ENCODE data around the gene RAB37. TPM values are rescaled to one million over a fixed set of nuclear protein-coding genes. Genes with fewer than 3 reads are reported as not detected.

The RAB37 gene
- total and polyA plus RNA-seq, 2 of the 13 experiments (the other 11 are each of a cell fraction or from before 2014, with no cell fraction given): 0.91 to 3.7 TPM

DNA sequence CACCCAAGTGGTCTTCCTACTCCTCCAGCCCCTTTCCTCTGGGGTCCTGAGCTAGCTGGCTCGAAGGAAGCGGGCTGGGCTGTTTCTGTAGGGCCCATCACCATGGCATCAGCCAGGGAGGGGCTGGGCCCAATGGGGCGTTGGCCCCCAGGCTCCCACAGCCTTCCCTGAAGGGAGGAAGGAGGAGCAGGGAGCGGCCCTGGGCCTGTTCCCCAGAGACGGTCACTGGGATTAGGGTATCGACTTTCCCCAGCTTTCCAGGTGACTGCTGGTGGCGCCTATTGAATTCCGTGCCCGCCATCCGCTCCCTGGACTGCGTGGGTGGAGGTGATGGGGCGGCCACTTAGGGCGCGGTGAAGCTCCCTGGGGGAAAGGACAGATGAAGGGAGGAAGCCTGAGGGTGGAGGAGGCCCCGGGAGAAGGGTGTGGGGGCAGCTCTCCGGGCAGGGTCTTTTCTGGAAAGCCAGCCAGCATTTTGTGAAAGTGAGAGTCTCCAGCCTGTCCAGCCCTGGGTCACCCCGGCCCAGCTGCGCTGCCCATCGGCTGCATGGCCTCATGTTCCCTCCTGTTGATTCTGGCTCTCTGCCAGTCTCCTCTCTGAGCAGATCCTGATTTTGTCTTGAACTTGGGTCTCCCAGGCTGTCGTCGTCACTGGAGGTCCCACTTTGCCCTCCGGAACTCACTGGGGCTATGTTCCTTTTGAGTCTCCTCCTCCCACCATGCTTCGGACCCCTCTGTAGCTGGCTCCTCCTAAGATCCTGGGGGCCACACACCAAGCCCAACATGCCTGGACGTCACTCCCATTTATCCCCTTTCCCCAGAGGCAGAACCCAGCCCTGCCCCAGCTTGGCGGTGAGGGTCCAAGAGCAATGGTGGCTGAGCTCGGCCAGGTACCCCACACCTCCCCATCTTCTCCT is 21.1 kb downstream of the RAB37 start (continued):
- TF ChIP-seq, protein P1, sequence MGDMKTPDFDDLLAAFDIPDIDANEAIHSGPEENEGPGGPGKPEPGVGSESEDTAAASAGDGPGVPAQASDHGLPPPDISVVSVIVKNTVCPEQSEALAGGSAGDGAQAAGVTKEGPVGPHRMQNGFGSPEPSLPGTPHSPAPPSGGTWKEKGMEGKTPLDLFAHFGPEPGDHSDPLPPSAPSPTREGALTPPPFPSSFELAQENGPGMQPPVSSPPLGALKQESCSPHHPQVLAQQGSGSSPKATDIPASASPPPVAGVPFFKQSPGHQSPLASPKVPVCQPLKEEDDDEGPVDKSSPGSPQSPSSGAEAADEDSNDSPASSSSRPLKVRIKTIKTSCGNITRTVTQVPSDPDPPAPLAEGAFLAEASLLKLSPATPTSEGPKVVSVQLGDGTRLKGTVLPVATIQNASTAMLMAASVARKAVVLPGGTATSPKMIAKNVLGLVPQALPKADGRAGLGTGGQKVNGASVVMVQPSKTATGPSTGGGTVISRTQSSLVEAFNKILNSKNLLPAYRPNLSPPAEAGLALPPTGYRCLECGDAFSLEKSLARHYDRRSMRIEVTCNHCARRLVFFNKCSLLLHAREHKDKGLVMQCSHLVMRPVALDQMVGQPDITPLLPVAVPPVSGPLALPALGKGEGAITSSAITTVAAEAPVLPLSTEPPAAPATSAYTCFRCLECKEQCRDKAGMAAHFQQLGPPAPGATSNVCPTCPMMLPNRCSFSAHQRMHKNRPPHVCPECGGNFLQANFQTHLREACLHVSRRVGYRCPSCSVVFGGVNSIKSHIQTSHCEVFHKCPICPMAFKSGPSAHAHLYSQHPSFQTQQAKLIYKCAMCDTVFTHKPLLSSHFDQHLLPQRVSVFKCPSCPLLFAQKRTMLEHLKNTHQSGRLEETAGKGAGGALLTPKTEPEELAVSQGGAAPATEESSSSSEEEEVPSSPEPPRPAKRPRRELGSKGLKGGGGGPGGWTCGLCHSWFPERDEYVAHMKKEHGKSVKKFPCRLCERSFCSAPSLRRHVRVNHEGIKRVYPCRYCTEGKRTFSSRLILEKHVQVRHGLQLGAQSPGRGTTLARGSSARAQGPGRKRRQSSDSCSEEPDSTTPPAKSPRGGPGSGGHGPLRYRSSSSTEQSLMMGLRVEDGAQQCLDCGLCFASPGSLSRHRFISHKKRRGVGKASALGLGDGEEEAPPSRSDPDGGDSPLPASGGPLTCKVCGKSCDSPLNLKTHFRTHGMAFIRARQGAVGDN (CRISPR knock-in tag; IDR thresholded peaks at IDR 0.05): peak; percentile 70
- TF ChIP-seq HMG20B (CRISPR knock-in tag; conservative IDR thresholded peaks at IDR 0.05): 0 out of 2 replicates have a peak, but pooled peaks have one; percentile 6
- TF ChIP-seq, protein P2, sequence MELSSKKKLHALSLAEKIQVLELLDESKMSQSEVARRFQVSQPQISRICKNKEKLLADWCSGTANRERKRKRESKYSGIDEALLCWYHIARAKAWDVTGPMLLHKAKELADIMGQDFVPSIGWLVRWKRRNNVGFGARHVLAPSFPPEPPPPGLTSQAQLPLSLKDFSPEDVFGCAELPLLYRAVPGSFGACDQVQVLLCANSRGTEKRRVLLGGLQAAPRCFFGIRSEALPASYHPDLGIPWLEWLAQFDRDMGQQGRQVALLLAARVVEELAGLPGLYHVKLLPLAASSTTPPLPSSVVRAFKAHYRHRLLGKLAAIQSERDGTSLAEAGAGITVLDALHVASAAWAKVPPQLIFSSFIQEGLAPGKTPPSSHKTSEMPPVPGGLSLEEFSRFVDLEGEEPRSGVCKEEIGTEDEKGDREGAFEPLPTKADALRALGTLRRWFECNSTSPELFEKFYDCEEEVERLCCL (CRISPR knock-in tag; IDR thresholded peaks at IDR 0.05; ENCODE audit: borderline replicate concordance): no peak

DNA sequence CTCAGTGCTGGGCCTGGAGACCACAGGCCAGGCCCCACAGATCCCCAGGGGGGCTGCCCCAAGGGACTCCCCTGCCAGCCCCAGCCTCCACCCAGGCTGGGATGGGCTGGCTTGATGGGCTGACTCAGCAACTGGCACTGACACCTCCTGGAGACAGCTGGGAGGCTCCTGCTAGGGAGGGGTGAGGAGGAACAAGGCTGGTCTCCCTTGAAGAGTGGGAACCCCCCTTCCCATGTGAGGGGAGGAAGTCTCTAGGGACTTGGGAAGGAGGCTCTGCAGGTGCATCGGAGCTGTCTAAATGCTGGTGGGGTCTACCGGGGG is 21.8 kb downstream of the RAB37 start:
- Histone ChIP-seq H3K9me3 (ENCODE audit: low read length) (no peaks in the 10 kb centered on the region), H2AFZ (ENCODE audit: low read length) (no peak overlapping the region), H3K27me3 (ENCODE audit: control insufficient read depth in 1 of 2, insufficient read depth in 2 of 2, low read length in 2 of 2) (no peaks in the 10 kb centered on the region), H4K20me1 (ENCODE audit: insufficient read depth, low read length) (peaks cover 82% of the 10 kb centered on the region), H3K4me2 (ENCODE audit: low read depth, low read length) (peak overlapping the region; percentile 92), H3K27ac (ENCODE audit: extremely low read length, insufficient read depth, low read length) (peak overlapping the region; percentile 64), H3K36me3 (replicated peaks in 1 of 2; ENCODE audit: control insufficient read depth in 1 of 2, insufficient read depth in 2 of 2, low read length in 2 of 2) (peaks cover 31 to 44% of the 10 kb centered on the region in 2 experiments), H3K9ac (ENCODE audit: insufficient read depth, low read depth, low read length) (no peak overlapping the region), H3K4me1 (ENCODE audit: insufficient read depth, low read length) (peaks cover 99% of the 10 kb centered on the region), H3K4me3 (replicated peaks in 1 of 3; ENCODE audit: insufficient read depth in 1 of 3, low read depth in 2 of 3, low read length in 3 of 3) (peak overlapping the region in 1 of 3 experiments; percentile 49; a peak in 1 of 6 replicates), H3K79me2 (ENCODE audit: insufficient read depth, low read length) (peaks cover 95% of the 10 kb centered on the region)
- BruUV-seq (replicated peaks): no TSS peak
- intact Hi-C loops (cut with micrococcal nuclease; ENCODE audit: unreplicated experiment) (no loop called here), in situ Hi-C loops (cut with HindIII; ENCODE audit: extremely low pct_ligation_motif_present, low pct_unique_long_range_greater_than_20kb) (loop anchor here (10.0 kb wide), 1 partner anchor 324 kb away; the partner anchor contains the start of gene GPRC5C)
- no peak for DNase-seq (ENCODE audit: low spot score)
- WGBS (ENCODE audit: low lambda C conversion rate): 93% methylated on average over 2 of the region's 2 CpGs
- no peak for FAIRE-seq
- CTCF ChIA-PET (ENCODE audit: low intra/inter-chr PET ratio, low total read pairs): no interaction called here
- no peak for ATAC-seq
- POLR2A ChIA-PET: interaction anchor here (7.7 to 29.3 kb wide), 3 partner anchors 4 to 21 kb away, joined by 68 to 1459 read pairs (median 1459); partner anchors contain the start of genes NAT9, NHERF1 and RAB37
- no peak for TF ChIP-seq GPN1 (CRISPR knock-in tag; IDR thresholded peaks at IDR 0.05; ENCODE audit: borderline replicate concordance)
- TF ChIP-seq HMG20A (CRISPR knock-in tag; IDR thresholded peaks at IDR 0.05; ENCODE audit: borderline replicate concordance): no peak
- no peak for TF ChIP-seq TMF1 (CRISPR knock-in tag; IDR thresholded peaks at IDR 0.05; ENCODE audit: low read depth)
- TF ChIP-seq CHCHD3 (CRISPR knock-in tag; IDR thresholded peaks at IDR 0.05): no peak
- TF ChIP-seq ZFYVE20 (CRISPR knock-in tag; IDR thresholded peaks at IDR 0.05; ENCODE audit: borderline replicate concordance, low read depth): no peak
- no peak for TF ChIP-seq ZBTB7A (CRISPR knock-in tag; IDR thresholded peaks at IDR 0.05)
- no peak for TF ChIP-seq NCOA1 (CRISPR knock-in tag; IDR thresholded peaks at IDR 0.05)
- TF ChIP-seq, protein P3, sequence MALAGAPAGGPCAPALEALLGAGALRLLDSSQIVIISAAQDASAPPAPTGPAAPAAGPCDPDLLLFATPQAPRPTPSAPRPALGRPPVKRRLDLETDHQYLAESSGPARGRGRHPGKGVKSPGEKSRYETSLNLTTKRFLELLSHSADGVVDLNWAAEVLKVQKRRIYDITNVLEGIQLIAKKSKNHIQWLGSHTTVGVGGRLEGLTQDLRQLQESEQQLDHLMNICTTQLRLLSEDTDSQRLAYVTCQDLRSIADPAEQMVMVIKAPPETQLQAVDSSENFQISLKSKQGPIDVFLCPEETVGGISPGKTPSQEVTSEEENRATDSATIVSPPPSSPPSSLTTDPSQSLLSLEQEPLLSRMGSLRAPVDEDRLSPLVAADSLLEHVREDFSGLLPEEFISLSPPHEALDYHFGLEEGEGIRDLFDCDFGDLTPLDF (CRISPR knock-in tag; IDR thresholded peaks at IDR 0.05): no peak
- TF ChIP-seq, protein P4, sequence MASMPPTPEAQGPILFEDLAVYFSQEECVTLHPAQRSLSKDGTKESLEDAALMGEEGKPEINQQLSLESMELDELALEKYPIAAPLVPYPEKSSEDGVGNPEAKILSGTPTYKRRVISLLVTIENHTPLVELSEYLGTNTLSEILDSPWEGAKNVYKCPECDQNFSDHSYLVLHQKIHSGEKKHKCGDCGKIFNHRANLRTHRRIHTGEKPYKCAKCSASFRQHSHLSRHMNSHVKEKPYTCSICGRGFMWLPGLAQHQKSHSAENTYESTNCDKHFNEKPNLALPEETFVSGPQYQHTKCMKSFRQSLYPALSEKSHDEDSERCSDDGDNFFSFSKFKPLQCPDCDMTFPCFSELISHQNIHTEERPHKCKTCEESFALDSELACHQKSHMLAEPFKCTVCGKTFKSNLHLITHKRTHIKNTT (CRISPR knock-in tag; IDR thresholded peaks at IDR 0.05): no peak
- TF ChIP-seq PAWR (CRISPR knock-in tag; IDR thresholded peaks at IDR 0.05; ENCODE audit: borderline replicate concordance): no peak

All from HepG2 (cell line).